ENCODE measurements around the gene ZNF33B. TPM values are rescaled to one million over a fixed set of nuclear protein-coding genes. Genes with fewer than 3 reads are reported as not detected.
A peak's percentile ranks its signal among the peaks of the same experiment; 100 is the strongest.
"Not testable (repeated sequence)": the region's sequence is repeated elsewhere in the genome, so short reads cannot be mapped to it uniquely, and the experiment has no call there.

The ZNF33B gene
- total RNA-seq, 1 experiment from 2014 or later: 39.6 TPM

GRCh38 chr10:42556931-42557330 lies 81.4 kb downstream of the ZNF33B start:
- H4K91ac ChIP-seq (ENCODE audit: insufficient read length, low read depth, low read length): no peak overlapping the region
- no peak overlapping the region for H4K5ac ChIP-seq (ENCODE audit: insufficient read length, low read depth, low read length)
- H3K27ac ChIP-seq (ENCODE audit: insufficient read length, low read depth, low read length): no peak overlapping the region
- H3K9ac ChIP-seq (ENCODE audit: extremely low read depth, insufficient read length, low read length): no peak overlapping the region
- H2AFZ ChIP-seq (ENCODE audit: low read length): no peak overlapping the region
- H3T11ph ChIP-seq (ENCODE audit: low read length): no peak overlapping the region
- no peak overlapping the region for H3K4me2 ChIP-seq (ENCODE audit: insufficient read depth, insufficient read length, low read length)
- Mint-ChIP-seq H3K9me3 (peaks cover 47 to 52% of the 10 kb centered on the region in 2 experiments), H3K27me3 (ENCODE audit: low read depth) (peaks cover 17% of the 10 kb centered on the region), H3K4me3 (no peak overlapping the region), H3K4me1 (peaks cover 4 to 6% of the 10 kb centered on the region in 2 experiments), H3K36me3 (ENCODE audit: insufficient read depth in 1 of 3, low read depth in 3 of 3) (peaks cover 0 to 8% (median under 1%) of the 10 kb centered on the region in 3 experiments; a peak in 5 of 7 replicates), H3K27ac (no peak overlapping the region)
- no peaks in the 10 kb centered on the region for H4K20me1 ChIP-seq (ENCODE audit: control insufficient read depth, insufficient read depth, insufficient read length)
- H3K56ac ChIP-seq (ENCODE audit: insufficient read length, low read depth, low read length): no peak overlapping the region
- H3K14ac ChIP-seq (ENCODE audit: insufficient read depth, low read length): no peak overlapping the region
- peaks cover 9% of the 10 kb centered on the region for H3K9me3 ChIP-seq (ENCODE audit: control insufficient read depth, low read depth, low read length)
- no peak overlapping the region for H2BK5ac ChIP-seq (ENCODE audit: insufficient read length, low read length)
- no peak overlapping the region for H2AK5ac ChIP-seq (ENCODE audit: insufficient read length, low read length)
- H3K79me2 ChIP-seq (ENCODE audit: insufficient read depth, low read length): no peaks in the 10 kb centered on the region
- H3K4ac ChIP-seq (ENCODE audit: low read depth, low read length): no peak overlapping the region
- no peak overlapping the region for H2BK20ac ChIP-seq (ENCODE audit: low read depth, low read length, poor library complexity, severe bottlenecking)
- H3K18ac ChIP-seq (ENCODE audit: insufficient read length, low read depth, low read length): no peak overlapping the region
- no peak overlapping the region for H4K8ac ChIP-seq (replicated peaks; ENCODE audit: insufficient read length, low read depth, low read length)
- H2BK12ac ChIP-seq (ENCODE audit: insufficient read length, low read depth, low read length): no peak overlapping the region
- no peak overlapping the region for H3K23ac ChIP-seq (ENCODE audit: insufficient read length, low read depth, low read length)
- TF ChIP-seq CTCF (conservative IDR thresholded peaks at IDR 0.05): no peak
- H2BK120ac ChIP-seq (ENCODE audit: low read depth, low read length, poor library complexity, severe bottlenecking): no peak overlapping the region
- no CpG with 5 or more reads among the region's 5 CpGs for WGBS (ENCODE audit: extremely low coverage, insufficient read length, low lambda C conversion rate)
- H2BK15ac ChIP-seq (ENCODE audit: low read depth, low read length): no peak overlapping the region
- no peak for DNase-seq
- no peaks in the 10 kb centered on the region for H3K79me1 ChIP-seq (ENCODE audit: insufficient read depth, low read depth, low read length, poor library complexity, severe bottlenecking)
- peaks cover 7% of the 10 kb centered on the region for H3K23me2 ChIP-seq (ENCODE audit: insufficient read length, low read depth, low read length, poor library complexity, severe bottlenecking)
- no peaks in the 10 kb centered on the region for H3K4me1 ChIP-seq (ENCODE audit: insufficient read depth, low read length)
- H3K27me3 ChIP-seq (ENCODE audit: insufficient read depth, low read length): no peaks in the 10 kb centered on the region

GRCh38 chr10:42553576-42553975 lies 84.8 kb downstream of the ZNF33B start:
- not testable (repeated sequence) for DNase-seq; H3K9me3 ChIP-seq (ENCODE audit: control insufficient read depth, low read depth, low read length); H2BK5ac ChIP-seq (ENCODE audit: insufficient read length, low read length); H2AFZ ChIP-seq (ENCODE audit: low read length); H2BK12ac ChIP-seq (ENCODE audit: insufficient read length, low read depth, low read length); H3K79me2 ChIP-seq (ENCODE audit: insufficient read depth, low read length); H4K91ac ChIP-seq (ENCODE audit: insufficient read length, low read depth, low read length); H3T11ph ChIP-seq (ENCODE audit: low read length); H3K23ac ChIP-seq (ENCODE audit: insufficient read length, low read depth, low read length); H2BK15ac ChIP-seq (ENCODE audit: low read depth, low read length); H4K20me1 ChIP-seq (ENCODE audit: control insufficient read depth, insufficient read depth, insufficient read length); H3K27ac ChIP-seq (ENCODE audit: insufficient read length, low read depth, low read length); H2BK120ac ChIP-seq (ENCODE audit: low read depth, low read length, poor library complexity, severe bottlenecking); H4K8ac ChIP-seq (replicated peaks; ENCODE audit: insufficient read length, low read depth, low read length); H2BK20ac ChIP-seq (ENCODE audit: low read depth, low read length, poor library complexity, severe bottlenecking); H3K27ac Mint-ChIP-seq; H3K56ac ChIP-seq (ENCODE audit: insufficient read length, low read depth, low read length); H3K27me3 ChIP-seq (ENCODE audit: insufficient read depth, low read length); H3K79me1 ChIP-seq (ENCODE audit: insufficient read depth, low read depth, low read length, poor library complexity, severe bottlenecking); H3K23me2 ChIP-seq (ENCODE audit: insufficient read length, low read depth, low read length, poor library complexity, severe bottlenecking); H4K5ac ChIP-seq (ENCODE audit: insufficient read length, low read depth, low read length); H3K4me1 ChIP-seq (ENCODE audit: insufficient read depth, low read length); H3K18ac ChIP-seq (ENCODE audit: insufficient read length, low read depth, low read length); H3K9ac ChIP-seq (ENCODE audit: extremely low read depth, insufficient read length, low read length); H3K14ac ChIP-seq (ENCODE audit: insufficient read depth, low read length); H2AK5ac ChIP-seq (ENCODE audit: insufficient read length, low read length); H3K4ac ChIP-seq (ENCODE audit: low read depth, low read length)
- Mint-ChIP-seq H3K4me1 (peaks cover 11% of the 10 kb centered on the region in 2 experiments), H3K36me3 (ENCODE audit: insufficient read depth in 1 of 3, low read depth in 3 of 3) (peaks cover 18 to 29% (median 28%) of the 10 kb centered on the region in 3 experiments), H3K4me3 (peak overlapping the region; percentile 91 to 93), H3K27me3 (ENCODE audit: low read depth) (peaks cover 20% of the 10 kb centered on the region), H3K9me3 (peaks cover 29 to 39% of the 10 kb centered on the region in 2 experiments)
- WGBS (ENCODE audit: extremely low coverage, insufficient read length, low lambda C conversion rate): no CpG with 5 or more reads among the region's 12 CpGs
- H3K4me2 ChIP-seq (ENCODE audit: insufficient read depth, insufficient read length, low read length): peak overlapping the region; percentile 65

All from H9 (cell line).